GM23248 (cell line): ENCODE data around the gene SLBP. TPM values are rescaled to one million over a fixed set of nuclear protein-coding genes. Genes with fewer than 3 reads are reported as not detected.

Experiments
- DNase-seq: peaks from one replicate; pipeline ENCODE4 v3.0.0-alpha.2; 2015
- H2AFZ ChIP-seq: fragments of 200-600 bp; sonication (generic); 2 replicates; pipeline ENCODE4 v1.6.1; 2016; ENCODE audit warnings: antibody characterized with exemption
- H3F3A ChIP-seq: fragments of 200-600 bp; sonication (generic); 2 replicates; pipeline ENCODE4 v1.6.1; 2016; ENCODE audit warnings: mild to moderate bottlenecking, antibody characterized with exemption, mixed run types; ENCODE audit not compliant: insufficient read depth
- H3K27ac ChIP-seq: fragments of 200-600 bp; sonication (generic); 2 replicates; pipeline ENCODE4 v1.5.1; 2016; ENCODE audit warnings: mild to moderate bottlenecking
- H3K27me3 ChIP-seq: fragments of 200-600 bp; sonication (generic); replicated peaks from 2 replicates; pipeline ENCODE4 v1.6.1; 2016; ENCODE audit warnings: mild to moderate bottlenecking; ENCODE audit not compliant: insufficient read depth
- H3K36me3 ChIP-seq: fragments of 200-600 bp; sonication (generic); 2 replicates; pipeline ENCODE4 v1.6.1; 2016; ENCODE audit warnings: low read depth, mild to moderate bottlenecking
- H3K4me1 ChIP-seq: fragments of 200-600 bp; sonication (generic); 2 replicates; pipeline ENCODE4 v1.6.1; 2016; ENCODE audit warnings: mild to moderate bottlenecking; ENCODE audit not compliant: insufficient read depth
- H3K4me2 ChIP-seq: fragments of 200-600 bp; sonication (generic); one replicate; pipeline ENCODE4 v1.6.1; 2016; ENCODE audit warnings: mild to moderate bottlenecking; ENCODE audit not compliant: unreplicated experiment
- H3K4me3 ChIP-seq: fragments of 200-600 bp; sonication (generic); 2 replicates; pipeline ENCODE4 v1.5.1; 2016; ENCODE audit warnings: mild to moderate bottlenecking
- H3K79me2 ChIP-seq: fragments of 200-600 bp; sonication (generic); 2 replicates; pipeline ENCODE4 v1.6.1; 2016; ENCODE audit warnings: mild to moderate bottlenecking; ENCODE audit not compliant: insufficient read depth
- H3K9ac ChIP-seq: fragments of 200-600 bp; sonication (generic); 2 replicates; pipeline ENCODE4 v1.6.1; 2016; ENCODE audit warnings: mild to moderate bottlenecking
- H3K9me2 ChIP-seq: fragments of 200-600 bp; sonication (generic); 2 replicates; pipeline ENCODE4 v1.6.1; 2016; ENCODE audit warnings: mixed run types, mild to moderate bottlenecking, moderate library complexity; ENCODE audit not compliant: insufficient read depth
- H3K9me3 ChIP-seq: fragments of 200-600 bp; sonication (generic); one replicate; pipeline ENCODE4 v1.6.1; 2017; ENCODE audit warnings: low read depth
- H4K20me1 ChIP-seq: fragments of 200-600 bp; sonication (generic); 2 replicates; pipeline ENCODE4 v1.6.0; 2016; ENCODE audit not compliant: insufficient read depth
- EZH2 ChIP-seq: fragments of 200-600 bp; sonication (generic); IDR thresholded peaks from 2 replicates; pipeline ENCODE4 v1.6.1; 2018; ENCODE audit warnings: antibody characterized with exemption, mild to moderate bottlenecking; ENCODE audit not compliant: insufficient read depth, poor library complexity, severe bottlenecking
- EZH2phosphoT487 ChIP-seq: fragments of 200-600 bp; sonication (generic); IDR thresholded peaks from 2 replicates; pipeline ENCODE4 v1.6.1; 2018; ENCODE audit warnings: antibody characterized with exemption, moderate library complexity, mild to moderate bottlenecking, low read depth; ENCODE audit not compliant: insufficient read depth
- WGBS, 2 experiments: methylation state at CpG; one replicate each; pipeline ENCODE4 v1.1.6; 2015 to 2017; ENCODE audit warnings: low lambda C conversion rate in 2 of 2, low coverage in 1 of 2; ENCODE audit errors: missing lambda C conversion rate in 2 of 2; 5-methylcytosine and 5-hydroxymethylcytosine counted together
- in situ Hi-C: fragments of 300-500 bp; cut with MboI; formaldehyde crosslinking; loops from 2 replicates; pipeline ENCODE4 v1.15.0; 2020
- polyA plus RNA-seq: library from polyadenylated mRNA; unstranded; fragments of >200 nt; fragmentation: Nextera tagmentation; extraction: Ambion mirVana; gene quantifications from 2 replicates; pipeline ENCODE4 v1.2.1, GENCODE V29; 2016
- total RNA-seq: library from RNA; depleted of rRNA; stranded (reverse); fragments of >200 nt; shearing (Covaris generic); gene quantifications from 2 replicates; pipeline ENCODE4 v1.2.3, GENCODE V29; 2014

SLBP gene
- total and polyA plus RNA-seq, 2 experiments from 2014 or later: 72.7 to 85.8 TPM

DNA sequence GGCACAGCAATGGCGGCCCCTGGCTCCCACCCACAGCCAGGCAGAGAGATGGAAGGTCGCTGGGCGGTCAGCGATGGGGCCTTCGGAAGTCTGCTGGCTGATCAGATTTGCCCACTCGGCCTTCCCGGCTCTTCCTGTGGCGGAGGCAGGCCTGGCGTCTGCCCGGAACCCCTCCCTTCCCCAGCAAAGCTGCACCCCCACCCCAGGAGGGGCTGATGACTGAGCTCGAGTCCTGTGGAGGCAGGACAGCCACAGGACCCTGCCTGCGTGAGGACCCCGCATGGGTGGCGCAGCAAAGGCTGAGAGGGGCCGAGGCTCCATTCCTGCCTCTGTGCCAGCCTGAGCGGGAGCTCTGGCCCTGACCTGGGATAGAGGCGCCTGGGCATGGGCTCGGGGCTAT is 44.0 kb upstream of the SLBP start:
- no peak overlapping the region for H3K9ac ChIP-seq
- TF ChIP-seq EZH2 (no peak), EZH2phosphoT487 (no peak)
- no peaks in the 10 kb centered on the region for H3F3A ChIP-seq
- no peaks in the 10 kb centered on the region for H3K79me2 ChIP-seq
- no peaks in the 10 kb centered on the region for H3K9me2 ChIP-seq
- no peaks in the 10 kb centered on the region for H3K27me3 ChIP-seq
- H3K4me1 ChIP-seq: no peaks in the 10 kb centered on the region
- in situ Hi-C loops: no loop called here
- no peak for DNase-seq
- 78 to 82% methylated on average over 13 to 18 of the region's 18 CpGs for WGBS, 2 experiments
- no peak overlapping the region for H3K27ac ChIP-seq
- H2AFZ ChIP-seq: no peak overlapping the region
- H3K36me3 ChIP-seq: no peaks in the 10 kb centered on the region
- H3K4me2 ChIP-seq: no peak overlapping the region
- H4K20me1 ChIP-seq: no peaks in the 10 kb centered on the region
- H3K9me3 ChIP-seq: no peaks in the 10 kb centered on the region
- no peak overlapping the region for H3K4me3 ChIP-seq

DNA sequence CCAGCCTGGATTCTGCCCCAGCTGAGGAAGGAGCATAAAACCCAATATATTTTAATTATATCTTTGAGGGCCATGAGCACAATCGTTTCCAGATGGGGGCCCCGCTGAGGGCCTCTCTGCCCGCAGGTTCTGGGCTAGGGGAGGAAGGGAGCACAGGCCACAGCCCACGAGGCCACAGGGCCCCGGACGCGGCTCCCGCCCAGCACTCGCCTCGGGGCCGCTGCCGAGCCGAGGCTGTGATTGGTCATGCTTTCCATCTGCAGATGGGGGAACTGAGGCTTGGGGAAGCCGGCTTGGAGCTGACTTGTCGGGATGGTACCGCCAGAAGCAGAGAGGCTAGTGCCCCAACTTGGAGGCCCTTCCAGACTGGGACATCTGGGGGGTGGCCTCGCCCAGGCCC is 43.2 kb upstream of the SLBP start:
- Histone ChIP-seq H3K4me3 (no peak overlapping the region), H3F3A (no peaks in the 10 kb centered on the region), H3K27me3 (no peaks in the 10 kb centered on the region), H3K4me2 (no peak overlapping the region), H3K36me3 (no peaks in the 10 kb centered on the region), H3K4me1 (no peaks in the 10 kb centered on the region), H3K27ac (no peak overlapping the region), H3K9me2 (no peaks in the 10 kb centered on the region), H3K9me3 (no peaks in the 10 kb centered on the region), H3K9ac (no peak overlapping the region), H3K79me2 (no peaks in the 10 kb centered on the region), H2AFZ (no peak overlapping the region), H4K20me1 (no peaks in the 10 kb centered on the region)
- in situ Hi-C loops: no loop called here
- 66 to 79% methylated on average over 16 to 17 of the region's 17 CpGs for WGBS, 2 experiments
- no peak for TF ChIP-seq EZH2
- no peak for DNase-seq

DNA sequence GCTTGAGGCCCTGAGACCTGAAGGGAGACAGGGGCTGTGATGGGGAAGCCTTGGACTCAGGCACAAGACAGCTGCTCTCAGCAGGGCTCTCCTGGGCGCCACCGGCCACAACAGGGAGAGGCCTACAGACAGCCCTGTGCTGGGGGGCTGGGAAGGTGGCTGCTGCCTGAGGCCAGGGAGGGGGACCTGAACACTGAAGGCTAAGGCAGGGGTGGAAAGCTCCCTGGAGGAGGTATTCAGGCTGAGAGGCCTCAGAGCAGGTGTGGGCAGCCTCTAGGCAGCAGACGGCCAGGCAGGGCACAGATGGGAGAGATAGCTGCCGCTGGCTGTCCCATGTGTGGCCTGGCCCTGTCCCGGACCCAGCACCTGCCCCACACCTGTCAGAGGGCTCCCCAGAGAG is 42.2 kb upstream of the SLBP start:
- Histone ChIP-seq H3K9me3 (no peaks in the 10 kb centered on the region), H3K4me1 (no peaks in the 10 kb centered on the region), H3K27me3 (no peaks in the 10 kb centered on the region), H3K9me2 (no peaks in the 10 kb centered on the region), H3K9ac (no peak overlapping the region), H3K4me2 (no peak overlapping the region), H3K27ac (no peak overlapping the region), H3K36me3 (no peaks in the 10 kb centered on the region), H3K4me3 (no peak overlapping the region), H2AFZ (no peak overlapping the region), H3F3A (no peaks in the 10 kb centered on the region), H4K20me1 (no peaks in the 10 kb centered on the region), H3K79me2 (no peaks in the 10 kb centered on the region)
- in situ Hi-C loops: no loop called here
- no peak for DNase-seq
- 74 to 86% methylated on average over 5 of the region's 5 CpGs for WGBS, 2 experiments
- TF ChIP-seq EZH2 (no peak), EZH2phosphoT487 (no peak)

- Histone ChIP-seq H4K20me1 (no peaks in the 10 kb centered on the region), H3K4me1 (no peaks in the 10 kb centered on the region), H3K27ac (no peak overlapping the region), H3K27me3 (no peaks in the 10 kb centered on the region), H3K9me3 (no peaks in the 10 kb centered on the region), H3K4me3 (no peak overlapping the region), H3K4me2 (no peak overlapping the region), H2AFZ (no peak overlapping the region), H3K79me2 (no peaks in the 10 kb centered on the region), H3K36me3 (no peaks in the 10 kb centered on the region), H3K9ac (no peak overlapping the region), H3K9me2 (no peaks in the 10 kb centered on the region), H3F3A (no peaks in the 10 kb centered on the region)
- TF ChIP-seq EZH2phosphoT487 (no peak), EZH2 (no peak)
- 72 to 75% methylated on average over 11 to 15 of the region's 15 CpGs for WGBS, 2 experiments
- in situ Hi-C loops: no loop called here
- DNase-seq: no peak
Observed at GRCh38 chr4:1753697-1754311, 41.7 kb upstream of the SLBP start.

DNA sequence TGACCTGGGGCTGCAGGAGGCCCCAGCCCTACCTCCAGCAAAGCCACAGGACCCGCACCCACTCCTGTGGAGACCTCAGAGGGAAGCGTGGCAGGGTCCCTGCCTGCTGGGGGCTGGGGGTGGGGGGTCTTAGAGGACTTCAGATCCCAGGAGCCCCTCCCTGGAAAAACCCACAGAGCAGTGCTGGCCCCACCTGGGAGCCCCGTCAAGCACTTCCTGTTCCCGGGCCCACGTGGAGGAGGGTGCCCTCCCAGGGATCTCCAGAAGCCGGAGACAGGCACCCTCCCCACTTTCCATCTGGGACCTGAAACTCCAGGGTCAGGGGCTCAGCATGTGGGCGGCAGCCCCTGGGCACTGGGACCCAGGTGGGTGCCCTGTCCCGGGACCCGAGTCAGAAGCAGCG is 41.2 kb upstream of the SLBP start:
- WGBS, 2 experiments: 79 to 83% methylated on average over 9 to 10 of the region's 10 CpGs
- in situ Hi-C loops: no loop called here
- no peak for TF ChIP-seq EZH2
- no peak for TF ChIP-seq EZH2phosphoT487

More for the DNA sequence above, 41.2 kb upstream of the SLBP start:
- Histone ChIP-seq H3F3A (no peaks in the 10 kb centered on the region), H4K20me1 (no peaks in the 10 kb centered on the region), H3K4me3 (no peak overlapping the region), H3K9me3 (no peaks in the 10 kb centered on the region), H2AFZ (no peak overlapping the region), H3K27me3 (no peaks in the 10 kb centered on the region), H3K27ac (no peak overlapping the region), H3K9ac (no peak overlapping the region), H3K4me2 (no peak overlapping the region), H3K9me2 (no peaks in the 10 kb centered on the region), H3K79me2 (no peaks in the 10 kb centered on the region), H3K36me3 (no peaks in the 10 kb centered on the region), H3K4me1 (no peaks in the 10 kb centered on the region)
- DNase-seq: no peak
